Vagina (tissue), 2 donors: Measurements from ENCODE around the gene MICAL2.

ENCODE experiments used
- POLR2A ChIP-seq, 2 donors: fragments of 450-650 bp; IDR thresholded peaks; one replicate each; pipeline ENCODE4 v1.6.1; 2017; ENCODE audit warnings: antibody characterized with exemption in 2 of 2, mild to moderate bottlenecking in 2 of 2, moderate library complexity in 2 of 2
- POLR2AphosphoS5 ChIP-seq, 2 donors: sonication (generic); formaldehyde crosslinking; IDR thresholded peaks; one replicate each; pipeline ENCODE4 v1.9.0; 2017; ENCODE audit warnings: antibody characterized with exemption in 2 of 2, mild to moderate bottlenecking in 2 of 2, low read depth in 1 of 2; ENCODE audit not compliant: insufficient read depth in 1 of 2
- TF ChIP-seq, protein P1 (sequence below), 3 experiments: fragments of 450-650 bp in 2 of 3; fragments of 200-600 bp in 1 of 3; sonication (generic) in 1 of 3; IDR thresholded peaks; one replicate each; pipeline ENCODE4 v1.5.1; 2017 to 2019; ENCODE audit warnings: antibody characterized with exemption in 3 of 3, mild to moderate bottlenecking in 2 of 3, moderate library complexity in 2 of 3

DNA sequence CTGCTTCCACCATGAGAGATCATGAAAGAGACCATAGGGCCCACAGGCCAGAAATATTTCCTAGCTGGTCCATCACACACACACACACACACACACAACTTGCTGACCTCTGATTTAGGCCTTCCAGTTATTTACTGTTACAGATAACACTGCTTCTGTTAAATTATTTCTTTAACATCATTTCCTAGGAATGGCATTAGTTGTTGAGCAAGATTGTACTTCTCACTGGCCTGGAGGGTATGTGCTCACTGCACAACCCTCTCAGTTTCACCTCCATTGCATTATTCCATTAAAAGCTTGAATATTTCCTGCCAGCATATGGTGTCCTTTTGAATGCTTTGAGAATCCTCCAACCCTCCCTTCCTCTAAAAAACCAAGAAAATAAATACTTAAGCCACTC is 104.4 kb downstream of the MICAL2 start:
- TF ChIP-seq, protein P1, sequence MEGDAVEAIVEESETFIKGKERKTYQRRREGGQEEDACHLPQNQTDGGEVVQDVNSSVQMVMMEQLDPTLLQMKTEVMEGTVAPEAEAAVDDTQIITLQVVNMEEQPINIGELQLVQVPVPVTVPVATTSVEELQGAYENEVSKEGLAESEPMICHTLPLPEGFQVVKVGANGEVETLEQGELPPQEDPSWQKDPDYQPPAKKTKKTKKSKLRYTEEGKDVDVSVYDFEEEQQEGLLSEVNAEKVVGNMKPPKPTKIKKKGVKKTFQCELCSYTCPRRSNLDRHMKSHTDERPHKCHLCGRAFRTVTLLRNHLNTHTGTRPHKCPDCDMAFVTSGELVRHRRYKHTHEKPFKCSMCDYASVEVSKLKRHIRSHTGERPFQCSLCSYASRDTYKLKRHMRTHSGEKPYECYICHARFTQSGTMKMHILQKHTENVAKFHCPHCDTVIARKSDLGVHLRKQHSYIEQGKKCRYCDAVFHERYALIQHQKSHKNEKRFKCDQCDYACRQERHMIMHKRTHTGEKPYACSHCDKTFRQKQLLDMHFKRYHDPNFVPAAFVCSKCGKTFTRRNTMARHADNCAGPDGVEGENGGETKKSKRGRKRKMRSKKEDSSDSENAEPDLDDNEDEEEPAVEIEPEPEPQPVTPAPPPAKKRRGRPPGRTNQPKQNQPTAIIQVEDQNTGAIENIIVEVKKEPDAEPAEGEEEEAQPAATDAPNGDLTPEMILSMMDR (IDR thresholded peaks at IDR 0.05) = no peak
- no peak for TF ChIP-seq POLR2A (IDR thresholded peaks at IDR 0.05)
- TF ChIP-seq POLR2AphosphoS5 (IDR thresholded peaks at IDR 0.05; ENCODE audit: insufficient read depth in 1 of 2, low read depth in 1 of 2) = no peak
